Measurements from ENCODE around the gene PIP5K1C.

- TF ChIP-seq, protein P1, sequence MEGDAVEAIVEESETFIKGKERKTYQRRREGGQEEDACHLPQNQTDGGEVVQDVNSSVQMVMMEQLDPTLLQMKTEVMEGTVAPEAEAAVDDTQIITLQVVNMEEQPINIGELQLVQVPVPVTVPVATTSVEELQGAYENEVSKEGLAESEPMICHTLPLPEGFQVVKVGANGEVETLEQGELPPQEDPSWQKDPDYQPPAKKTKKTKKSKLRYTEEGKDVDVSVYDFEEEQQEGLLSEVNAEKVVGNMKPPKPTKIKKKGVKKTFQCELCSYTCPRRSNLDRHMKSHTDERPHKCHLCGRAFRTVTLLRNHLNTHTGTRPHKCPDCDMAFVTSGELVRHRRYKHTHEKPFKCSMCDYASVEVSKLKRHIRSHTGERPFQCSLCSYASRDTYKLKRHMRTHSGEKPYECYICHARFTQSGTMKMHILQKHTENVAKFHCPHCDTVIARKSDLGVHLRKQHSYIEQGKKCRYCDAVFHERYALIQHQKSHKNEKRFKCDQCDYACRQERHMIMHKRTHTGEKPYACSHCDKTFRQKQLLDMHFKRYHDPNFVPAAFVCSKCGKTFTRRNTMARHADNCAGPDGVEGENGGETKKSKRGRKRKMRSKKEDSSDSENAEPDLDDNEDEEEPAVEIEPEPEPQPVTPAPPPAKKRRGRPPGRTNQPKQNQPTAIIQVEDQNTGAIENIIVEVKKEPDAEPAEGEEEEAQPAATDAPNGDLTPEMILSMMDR (optimal IDR thresholded peaks at IDR 0.05 in 1 of 3, IDR thresholded peaks at IDR 0.05 in 1 of 3, conservative IDR thresholded peaks at IDR 0.05 in 1 of 3; ENCODE audit: extremely low read depth in 1 of 3, insufficient read depth in 2 of 3, low read length in 3 of 3), result no peak
- TF ChIP-seq EZH2 (IDR thresholded peaks at IDR 0.05; ENCODE audit: low read length), result no peak
Observed at GRCh38 chr19:3612901-3613741, 87.1 kb downstream of the PIP5K1C start.

Data from keratinocyte (primary cell).